Body of pancreas (tissue), 4 donors: Measurements from ENCODE around the gene GCH1. TPM values are rescaled to one million over a fixed set of nuclear protein-coding genes. Genes with fewer than 3 reads are reported as not detected.

Experiments
- ATAC-seq: fragments of 150-250 bp; one replicate; pipeline ENCODE4 v1.9.1; 2016
- DNase-seq, 4 donors: peaks; one replicate each; pipeline ENCODE4 v3.0.0-alpha.2; 2019
- H3K27ac ChIP-seq, 4 donors: fragments of 200-600 bp; sonication (generic); 1 replicate in 3 of 4; 2 replicates in 1 of 4; pipeline versions ENCODE4 v1.5.1 to v1.6.1; 2016 to 2019; ENCODE audit warnings: mild to moderate bottlenecking in 1 of 4, mixed read lengths in 1 of 4, moderate library complexity in 1 of 4
- H3K27me3 ChIP-seq, 2 donors: fragments of 200-600 bp; sonication (generic); one replicate each; pipeline ENCODE4 v1.6.0; 2016; ENCODE audit warnings: mild to moderate bottlenecking in 1 of 2
- H3K36me3 ChIP-seq, 2 donors: fragments of 200-600 bp; sonication (generic); replicated peaks in 1 of 2; 2 replicates each; pipeline ENCODE4 v1.5.1; 2016; ENCODE audit warnings: low read depth in 2 of 2; ENCODE audit not compliant: insufficient read depth in 1 of 2
- H3K4me1 ChIP-seq: fragments of 200-600 bp; sonication (generic); one replicate; pipeline ENCODE4 v1.6.0; 2016
- H3K4me3 ChIP-seq, 2 donors: fragments of 200-600 bp; sonication (generic); 1 replicate in 1 of 2; 2 replicates in 1 of 2; pipeline ENCODE4 v1.5.1; 2016 to 2019
- H3K9me3 ChIP-seq, 3 donors: fragments of 200-600 bp; sonication (generic); 1 replicate in 2 of 3; 2 replicates in 1 of 3; pipeline ENCODE4 v1.5.1; 2016
- POLR2A ChIP-seq, 3 donors: fragments of 450-650 bp; IDR thresholded peaks; one replicate each; pipeline ENCODE4 v1.6.1; 2016; ENCODE audit warnings: antibody characterized with exemption in 3 of 3, mild to moderate bottlenecking in 2 of 3
- WGBS, 2 donors: methylation state at CpG; one replicate each; pipeline ENCODE4 v1.1.5; 2017; 5-methylcytosine and 5-hydroxymethylcytosine counted together
- intact Hi-C: fragments of 100-400 bp; cut with DNase I; formaldehyde crosslinking; loops from one replicate; pipeline ENCODE4 v1.15.1; 2023
- microRNA-seq, 2 donors: library from miRNA; unstranded; fragments of <30 nt; microRNA quantifications; one replicate each; pipeline ENCODE4, GENCODE V29; 2016; ENCODE audit warnings: borderline number of aligned reads in 2 of 2, borderline replicate concordance in 2 of 2
- small RNA-seq: library from RNA; depleted of rRNA; stranded (forward); fragments of <200 nt; gene quantifications from one replicate; pipeline ENCODE3, GENCODE V24; 2016
- total RNA-seq, 2 donors: library from RNA; depleted of rRNA; stranded (reverse); fragments of >200 nt; gene quantifications; one replicate each; pipeline ENCODE4 v1.1.0, GENCODE V29; 2016
- TF ChIP-seq, protein P1 (sequence below), 7 experiments: fragments of 450-650 bp in 4 of 7; fragments of 200-600 bp in 3 of 7; sonication (generic) in 3 of 7; IDR thresholded peaks; one replicate each; pipeline ENCODE4 v1.5.1; 2016 to 2019; ENCODE audit warnings: antibody characterized with exemption in 7 of 7

Gene GCH1
- total RNA-seq, 2 donors from 2014 or later = 6.0 to 11.9 TPM

DNA sequence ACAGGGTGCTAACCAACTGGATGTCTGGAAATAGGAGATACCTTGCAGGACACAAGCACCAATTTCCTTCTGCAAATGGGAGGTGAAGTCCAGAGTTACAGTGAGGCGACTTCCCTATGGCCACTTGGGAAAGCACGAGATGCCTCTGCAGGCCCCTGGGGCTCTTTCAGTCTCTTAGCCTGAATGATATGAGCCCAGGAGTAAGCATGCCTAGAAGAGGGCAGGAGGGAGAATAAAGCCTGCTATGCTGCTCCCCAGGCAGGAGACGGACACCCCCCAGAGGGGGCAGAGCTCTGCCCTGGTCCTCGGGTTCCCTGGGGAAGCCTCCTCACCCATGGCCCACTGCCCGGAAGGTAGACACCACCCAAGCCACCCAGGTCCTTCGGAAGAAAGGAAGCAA, 105.1 kb downstream of the GCH1 start:
- Histone ChIP-seq H3K4me1 (no peaks in the 10 kb centered on the region), H3K9me3 (no peaks in the 10 kb centered on the region), H3K36me3 (no peaks in the 10 kb centered on the region), H3K4me3 (no peak overlapping the region), H3K27ac (no peak overlapping the region), H3K27me3 (no peaks in the 10 kb centered on the region)
- intact Hi-C loops = no loop called here
- DNase-seq = no peak
- ATAC-seq = no peak
- 66 to 82% methylated on average over 6 of the region's 6 CpGs for WGBS, 2 donors
- no peak for TF ChIP-seq POLR2A (IDR thresholded peaks at IDR 0.05)
- TF ChIP-seq, protein P1, sequence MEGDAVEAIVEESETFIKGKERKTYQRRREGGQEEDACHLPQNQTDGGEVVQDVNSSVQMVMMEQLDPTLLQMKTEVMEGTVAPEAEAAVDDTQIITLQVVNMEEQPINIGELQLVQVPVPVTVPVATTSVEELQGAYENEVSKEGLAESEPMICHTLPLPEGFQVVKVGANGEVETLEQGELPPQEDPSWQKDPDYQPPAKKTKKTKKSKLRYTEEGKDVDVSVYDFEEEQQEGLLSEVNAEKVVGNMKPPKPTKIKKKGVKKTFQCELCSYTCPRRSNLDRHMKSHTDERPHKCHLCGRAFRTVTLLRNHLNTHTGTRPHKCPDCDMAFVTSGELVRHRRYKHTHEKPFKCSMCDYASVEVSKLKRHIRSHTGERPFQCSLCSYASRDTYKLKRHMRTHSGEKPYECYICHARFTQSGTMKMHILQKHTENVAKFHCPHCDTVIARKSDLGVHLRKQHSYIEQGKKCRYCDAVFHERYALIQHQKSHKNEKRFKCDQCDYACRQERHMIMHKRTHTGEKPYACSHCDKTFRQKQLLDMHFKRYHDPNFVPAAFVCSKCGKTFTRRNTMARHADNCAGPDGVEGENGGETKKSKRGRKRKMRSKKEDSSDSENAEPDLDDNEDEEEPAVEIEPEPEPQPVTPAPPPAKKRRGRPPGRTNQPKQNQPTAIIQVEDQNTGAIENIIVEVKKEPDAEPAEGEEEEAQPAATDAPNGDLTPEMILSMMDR (IDR thresholded peaks at IDR 0.05) = no peak

DNA sequence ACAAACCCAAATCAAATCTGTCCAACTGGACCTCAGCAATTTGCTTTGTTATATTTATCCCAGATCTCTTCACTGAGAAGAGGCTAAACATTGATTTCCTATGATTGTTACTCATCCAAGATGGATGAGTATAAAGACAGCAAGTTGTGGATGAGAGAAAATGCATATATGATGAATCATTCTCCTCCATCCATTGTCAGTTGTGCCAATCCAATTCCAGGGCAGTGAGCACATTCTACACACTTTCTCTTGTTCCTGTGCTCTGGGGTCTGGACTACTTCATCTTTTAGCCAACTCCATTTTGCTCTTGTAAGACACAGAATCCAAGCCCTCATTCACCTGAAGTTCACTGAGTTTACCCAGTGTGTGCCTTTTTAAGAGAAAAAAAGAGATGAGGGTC, 105.7 kb downstream of the GCH1 start:
- intact Hi-C loops = no loop called here
- no peak for TF ChIP-seq POLR2A (IDR thresholded peaks at IDR 0.05)
- TF ChIP-seq, protein P1 (IDR thresholded peaks at IDR 0.05) = no peak
- Histone ChIP-seq H3K27ac (no peak overlapping the region), H3K27me3 (no peaks in the 10 kb centered on the region), H3K4me1 (no peaks in the 10 kb centered on the region), H3K9me3 (no peaks in the 10 kb centered on the region), H3K4me3 (no peak overlapping the region), H3K36me3 (no peaks in the 10 kb centered on the region)
- no peak for DNase-seq
- ATAC-seq = no peak

DNA sequence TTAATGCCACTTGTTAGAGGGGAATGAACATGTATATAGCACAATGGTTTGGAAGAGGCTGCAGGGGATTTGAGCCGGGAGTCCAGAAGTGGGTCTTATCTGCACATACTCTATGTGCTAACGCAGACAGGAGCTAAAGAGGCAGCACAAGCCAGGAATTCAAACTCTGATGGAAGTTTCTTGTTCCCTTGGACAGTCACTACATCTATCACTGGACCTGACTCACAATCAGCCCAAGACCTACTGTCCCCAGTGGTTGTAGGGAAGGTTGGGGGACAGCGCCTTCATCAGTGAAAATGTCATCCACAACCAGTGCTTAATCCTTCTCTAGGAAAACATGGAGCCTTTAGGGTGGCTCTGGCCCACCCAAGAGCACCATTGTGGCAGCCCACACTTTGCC, 107.8 kb downstream of the GCH1 start:
- 93 to 94% methylated on average over 3 of the region's 3 CpGs for WGBS, 2 donors
- H3K4me1 ChIP-seq = no peaks in the 10 kb centered on the region
- DNase-seq = no peak
- no peaks in the 10 kb centered on the region for H3K36me3 ChIP-seq
- H3K27ac ChIP-seq = no peak overlapping the region
- intact Hi-C loops = no loop called here
- H3K9me3 ChIP-seq = no peaks in the 10 kb centered on the region
- no peaks in the 10 kb centered on the region for H3K27me3 ChIP-seq
- TF ChIP-seq, protein P1 (IDR thresholded peaks at IDR 0.05) = no peak
- TF ChIP-seq POLR2A (IDR thresholded peaks at IDR 0.05) = no peak
- ATAC-seq = no peak
- H3K4me3 ChIP-seq = no peak overlapping the region

DNA sequence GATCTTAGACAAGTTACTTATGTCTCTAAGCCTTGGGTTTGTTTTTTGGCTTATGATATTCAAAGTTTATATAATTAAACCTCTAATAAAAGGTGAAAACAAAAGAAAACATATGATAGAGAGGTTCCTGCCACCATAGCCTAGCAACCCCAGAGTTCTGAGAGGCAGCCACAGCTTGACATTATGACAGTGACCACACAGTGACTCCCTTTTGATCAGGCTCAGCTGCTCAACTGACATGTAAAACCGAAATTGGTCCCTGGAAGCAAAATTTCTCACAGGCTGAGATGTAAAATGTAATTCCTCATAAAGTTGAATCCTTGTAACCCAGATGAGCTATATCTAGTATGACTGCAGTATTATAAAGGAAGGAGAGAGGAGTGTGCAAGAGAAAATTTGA, 108.5 kb downstream of the GCH1 start:
- Histone ChIP-seq H3K9me3 (no peaks in the 10 kb centered on the region), H3K27ac (no peak overlapping the region), H3K27me3 (no peaks in the 10 kb centered on the region), H3K4me1 (no peaks in the 10 kb centered on the region), H3K4me3 (no peak overlapping the region), H3K36me3 (no peaks in the 10 kb centered on the region)
- TF ChIP-seq, protein P1 (IDR thresholded peaks at IDR 0.05) = no peak
- 55 to 61% methylated on average over 1 of the region's 1 CpG for WGBS, 2 donors
- ATAC-seq (no peak), DNase-seq (no peak)
- intact Hi-C loops = no loop called here

DNA sequence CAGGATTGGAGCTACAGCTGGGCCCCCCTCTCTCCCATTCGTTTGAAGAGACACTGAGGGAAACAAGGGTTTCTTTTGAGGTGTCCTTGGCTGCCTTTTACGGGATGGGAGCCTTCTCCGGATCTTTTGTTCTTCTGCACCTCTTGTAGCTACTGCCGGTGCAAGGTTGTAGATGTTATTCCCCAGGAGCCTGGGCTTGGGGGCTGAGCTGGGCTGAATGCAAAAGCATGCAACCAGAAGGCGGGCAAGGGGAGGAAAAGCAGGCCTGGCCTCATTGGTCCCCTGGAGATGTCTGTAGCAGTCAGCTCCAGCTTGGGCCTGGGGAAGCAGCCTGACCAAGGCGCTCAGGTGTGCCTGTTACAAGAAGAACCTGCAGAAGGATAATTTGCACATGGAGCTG, 110.3 kb downstream of the GCH1 start:
- ATAC-seq (no peak), DNase-seq (no peak)
- no peaks in the 10 kb centered on the region for H3K9me3 ChIP-seq
- H3K4me1 ChIP-seq = no peaks in the 10 kb centered on the region
- intact Hi-C loops = no loop called here
- no peaks in the 10 kb centered on the region for H3K27me3 ChIP-seq
- H3K27ac ChIP-seq = no peak overlapping the region
- no peaks in the 10 kb centered on the region for H3K36me3 ChIP-seq
- WGBS, 2 donors = 77 to 81% methylated on average over 6 of the region's 6 CpGs
- no peak overlapping the region for H3K4me3 ChIP-seq
- TF ChIP-seq POLR2A (IDR thresholded peaks at IDR 0.05) = no peak
- TF ChIP-seq, protein P1 (IDR thresholded peaks at IDR 0.05) = no peak

Small RNAs within 50 kb of the gene (microRNA-seq; reads per million reads assigned to microRNA genes)
- 0 reads per million in 2 donors for gene MIR4308

Small RNAs within 50 kb of the gene (small RNA-seq; reads per million reads assigned to genes)
- not detected for gene MIR4308
- not detected for gene RNU6ATAC9P

Other genes with a start within 250 kb of the GCH1 start
- gene WDHD1, start 124.3 kb upstream of the GCH1 start, total RNA-seq = 1 to 10 TPM in 1 of 2 donors, under 1 TPM in 1; 0.66 to 1.0 TPM
- gene SOCS4, start 124.4 kb upstream of the GCH1 start, total RNA-seq = 1 to 10 TPM; 6.6 to 9.9 TPM
- 10 to 100 TPM in 1 of 2 donors, 1 to 10 TPM in 1; 7.9 to 13.2 TPM for gene MAPK1IP1L, start 148.8 kb upstream of the GCH1 start, total RNA-seq
- gene LGALS3, start 226.4 kb upstream of the GCH1 start, total RNA-seq = 100 to 1,000 TPM in 1 of 2 donors, 10 to 100 TPM in 1; 53.4 to 145 TPM